Measurements from ENCODE around the gene ANKRD29. TPM values are rescaled to one million over a fixed set of nuclear protein-coding genes. Genes with fewer than 3 reads are reported as not detected.
A peak's percentile ranks its signal among the peaks of the same experiment; 100 is the strongest.

The ANKRD29 gene
- total and polyA plus RNA-seq, 9 of the 15 experiments (the other 6 are each of a cell fraction or from before 2014, with no cell fraction given): 0.36 TPM; not detected in 8

GRCh38 chr18:23694637-23695430, 32.1 kb upstream of the ANKRD29 start:
- BruUV-seq (replicated peaks): no TSS peak
- no peaks in the 10 kb centered on the region for H3K36me3 ChIP-seq (ENCODE audit: control insufficient read depth, insufficient read depth, low read length)
- H4K20me1 ChIP-seq (replicated peaks; ENCODE audit: control insufficient read depth, insufficient read depth, low read length): 0 out of 2 replicates have a peak, but pooled peaks cover 4% of the 10 kb centered on the region
- H3K9ac ChIP-seq (ENCODE audit: insufficient read depth in 1 of 2, low read depth in 2 of 2, low read length in 2 of 2): no peak overlapping the region
- TF ChIP-seq, protein P1, sequence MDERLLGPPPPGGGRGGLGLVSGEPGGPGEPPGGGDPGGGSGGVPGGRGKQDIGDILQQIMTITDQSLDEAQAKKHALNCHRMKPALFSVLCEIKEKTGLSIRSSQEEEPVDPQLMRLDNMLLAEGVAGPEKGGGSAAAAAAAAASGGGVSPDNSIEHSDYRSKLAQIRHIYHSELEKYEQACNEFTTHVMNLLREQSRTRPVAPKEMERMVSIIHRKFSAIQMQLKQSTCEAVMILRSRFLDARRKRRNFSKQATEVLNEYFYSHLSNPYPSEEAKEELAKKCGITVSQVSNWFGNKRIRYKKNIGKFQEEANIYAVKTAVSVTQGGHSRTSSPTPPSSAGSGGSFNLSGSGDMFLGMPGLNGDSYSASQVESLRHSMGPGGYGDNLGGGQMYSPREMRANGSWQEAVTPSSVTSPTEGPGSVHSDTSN (CRISPR knock-in tag; IDR thresholded peaks at IDR 0.05; ENCODE audit: low read depth): no peak
- TF ChIP-seq, protein P1 (tag; conservative IDR thresholded peaks at IDR 0.05; ENCODE audit: low read depth): 0 out of 2 replicates have a peak, but pooled peaks have one; percentile 7
- no peak for TF ChIP-seq ZNF12 (CRISPR knock-in tag; IDR thresholded peaks at IDR 0.05)
- H3K27me3 ChIP-seq (ENCODE audit: control insufficient read depth in 2 of 2, insufficient read depth in 2 of 2, low read length in 2 of 2): peaks cover 25 to 27% of the 10 kb centered on the region in 2 experiments
- 1% methylated on average over 4 of the region's 4 CpGs for WGBS (ENCODE audit: insufficient coverage, low coverage, missing lambda C conversion rate)
- H3K4me1 ChIP-seq (replicated peaks in 1 of 2; ENCODE audit: control insufficient read depth in 2 of 2, insufficient read depth in 2 of 2, low read length in 2 of 2): peaks cover 0 to 7% of the 10 kb centered on the region in 2 experiments; a peak in 1 of 5 replicates
- H3K4me2 ChIP-seq (ENCODE audit: insufficient read depth, low read length): no peak overlapping the region
- in situ Hi-C loops (cut with MboI): no loop called here
- DNase-seq (ENCODE audit: extremely low read depth in 1 of 4, low spot score in 3 of 4) (no peak), FAIRE-seq (no peak), ATAC-seq (no peak)
- H3K9me1 ChIP-seq (ENCODE audit: control insufficient read depth, insufficient read depth, low read length): no peaks in the 10 kb centered on the region
- H3K4me3 ChIP-seq: no peak overlapping the region
- H3K79me2 ChIP-seq (ENCODE audit: control insufficient read depth, insufficient read depth, low read length): no peaks in the 10 kb centered on the region
- intact Hi-C loops (cut with micrococcal nuclease): no loop called here
- no peak overlapping the region for H3K27ac ChIP-seq (ENCODE audit: extremely low read depth, low read depth, low read length)
- ChIA-PET CTCF (ENCODE audit: low intra/inter-chr PET ratio) (no interaction called here), POLR2A (interaction anchor here (0.7 to 1.0 kb wide), 2 partner anchors 17 to 27 kb away, joined by 3 to 4 read pairs; no protein-coding TSS in a partner anchor)
- H3K9me3 ChIP-seq (replicated peaks; ENCODE audit: control insufficient read depth, insufficient read depth, low read depth, low read length): no peaks in the 10 kb centered on the region
- no peak overlapping the region for H2AFZ ChIP-seq (ENCODE audit: low read depth, low read length)
